Stimulated activated CD4-positive, alpha-beta T cell treated with anti-CD3 and anti-CD28 coated beads, Interleukin-12 subunit alpha, Interleukin-12 subunit beta, amount 100 ng/mL, for 24 hours (primary cell): ENCODE results near the gene CACNA2D2.

ENCODE experiments used
- DNase-seq, 2 experiments: peaks; one replicate each; pipeline ENCODE4 v3.0.0-alpha.2; 2020; ENCODE audit warnings: low read depth in 2 of 2

Gene CACNA2D2

DNA sequence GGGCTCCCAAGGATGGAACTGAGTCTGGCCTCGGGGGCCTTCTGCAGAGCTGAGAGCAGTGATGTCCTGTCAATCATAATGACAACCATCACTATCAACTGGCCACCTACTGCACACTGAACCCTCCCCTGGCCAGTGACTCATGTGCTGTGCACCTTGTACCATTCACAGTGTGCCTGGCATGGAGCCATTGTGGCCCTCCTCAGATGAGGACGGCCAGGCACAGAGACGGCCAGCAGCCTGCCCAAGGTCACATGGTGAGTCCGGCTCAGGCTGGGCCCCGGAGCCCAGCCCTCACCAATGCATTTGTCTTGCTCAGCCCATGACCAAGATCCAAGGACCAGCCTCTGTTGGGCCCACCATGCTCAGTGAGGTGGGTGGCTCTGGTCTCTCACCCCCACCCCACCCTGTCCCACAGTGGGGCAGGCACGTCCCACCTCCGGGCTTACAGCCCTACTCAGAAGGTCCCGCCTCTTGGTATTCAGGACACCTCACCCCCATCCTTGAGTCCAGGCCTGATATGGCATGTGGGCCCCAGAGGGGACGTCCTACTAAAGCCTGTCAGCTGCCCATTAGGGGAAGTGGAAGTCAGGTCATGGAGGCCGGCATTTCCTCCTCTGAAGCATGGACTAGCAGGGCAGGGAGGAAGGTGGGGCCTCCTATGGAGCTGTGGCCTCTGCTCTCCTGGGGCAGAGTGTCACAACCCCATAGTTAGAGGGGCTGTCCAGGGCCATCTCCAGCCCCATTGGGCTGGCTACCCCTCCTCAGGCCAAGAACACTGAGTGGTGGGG lies 108.2 kb downstream of the CACNA2D2 start:
- DNase-seq: no peak

DNA sequence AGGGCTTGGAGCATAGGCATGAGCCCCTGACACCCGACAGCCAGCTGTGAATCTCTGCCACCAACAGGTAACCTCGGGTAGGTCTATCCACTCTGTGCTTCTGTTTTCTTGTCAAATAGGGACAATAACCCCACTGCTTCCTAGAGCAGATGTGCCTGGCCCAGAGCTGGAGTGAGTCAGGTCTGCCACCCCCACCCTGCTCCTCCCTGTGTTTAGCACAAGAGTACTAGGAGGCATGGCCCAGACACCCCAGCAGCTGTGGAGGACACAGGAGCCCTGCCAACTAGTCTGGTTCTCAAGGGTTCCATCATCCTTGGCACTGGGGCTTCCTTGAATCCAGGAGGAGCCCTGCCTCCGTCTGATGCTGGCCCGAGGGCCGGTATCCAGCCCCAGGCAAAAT lies 110.4 kb downstream of the CACNA2D2 start:
- no peak for DNase-seq

DNA sequence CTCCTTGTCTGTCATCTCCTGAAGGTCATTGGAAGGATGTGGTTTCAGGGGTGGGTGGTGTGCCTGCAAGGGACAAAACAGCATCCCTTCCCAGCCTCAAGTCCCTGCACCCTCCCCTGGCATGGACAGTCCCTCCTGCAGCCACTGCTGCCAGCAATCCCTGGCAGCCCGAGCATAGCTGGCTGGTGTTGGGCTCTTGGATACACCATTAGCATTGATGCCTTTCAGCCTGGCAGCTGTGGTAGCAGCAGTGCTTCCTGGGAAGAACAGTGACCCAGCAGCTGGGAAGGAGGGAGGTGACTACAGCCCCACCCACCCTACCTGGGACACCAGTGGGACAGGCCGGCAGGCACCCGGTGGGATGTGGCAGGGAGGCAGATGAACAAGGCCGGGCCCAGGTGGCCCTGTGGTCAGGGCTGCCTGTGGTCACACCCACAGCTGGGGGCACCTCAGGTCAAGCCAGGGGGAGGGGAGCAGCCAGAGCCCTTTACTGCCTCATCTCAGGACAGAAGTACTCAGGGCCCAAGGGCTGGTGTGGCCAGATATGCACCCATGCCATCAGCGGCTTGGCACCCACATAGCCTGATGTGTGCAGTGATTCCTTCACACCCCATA lies 111.2 kb downstream of the CACNA2D2 start:
- DNase-seq: no peak

DNA sequence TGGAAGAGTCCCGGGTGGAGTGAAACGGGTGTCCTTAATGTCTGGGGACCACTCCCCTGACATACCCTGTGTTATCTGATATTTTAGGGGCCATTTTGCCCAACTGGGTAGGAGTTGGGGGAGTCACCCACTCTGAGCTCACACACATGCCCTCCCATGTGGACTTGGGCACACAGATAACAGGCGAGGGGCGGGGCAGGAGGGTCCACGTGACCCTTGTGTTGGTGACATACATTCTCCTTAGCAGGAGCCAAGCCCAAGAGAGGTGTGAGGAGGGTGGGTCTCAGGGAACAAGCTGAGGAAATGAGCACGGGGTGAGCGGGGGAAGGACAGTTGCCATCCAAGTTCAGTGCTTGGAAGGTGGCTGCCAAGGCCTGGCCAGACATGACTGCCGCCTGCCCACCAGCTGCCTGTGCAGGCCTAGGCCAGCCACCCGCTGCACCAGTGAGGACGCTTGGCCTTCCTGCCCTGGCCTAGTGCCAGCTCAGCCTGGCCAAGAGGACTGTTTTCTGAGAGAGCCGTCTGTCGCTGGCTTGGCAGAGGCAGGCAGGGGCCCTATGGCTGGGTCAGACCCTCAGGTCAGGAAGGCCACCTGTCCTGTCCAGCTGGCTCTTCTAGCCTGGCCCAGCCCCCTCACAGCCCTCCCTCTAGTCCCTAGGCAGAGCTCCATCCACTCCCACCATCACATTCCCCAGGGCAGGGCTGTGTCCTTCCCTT lies 112.8 kb downstream of the CACNA2D2 start:
- DNase-seq: no peak

DNA sequence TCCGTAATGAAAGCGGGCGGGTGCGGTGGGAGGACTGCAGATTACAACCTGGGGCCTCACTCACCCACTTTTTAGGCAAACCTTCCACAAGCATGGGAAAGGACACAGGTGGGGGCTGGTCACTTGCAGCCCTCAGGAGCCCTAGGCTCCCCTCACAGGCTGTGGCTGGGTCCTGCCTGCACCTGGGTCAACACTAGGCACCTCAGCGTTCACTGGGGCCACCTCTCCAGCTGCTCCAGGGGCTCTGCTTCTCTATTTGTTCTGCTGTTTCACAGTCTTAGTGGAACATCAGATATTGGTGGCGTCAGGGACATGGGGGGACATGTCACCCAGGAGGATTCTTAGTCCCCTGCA lies 114.0 kb downstream of the CACNA2D2 start:
- no peak for DNase-seq

DNA sequence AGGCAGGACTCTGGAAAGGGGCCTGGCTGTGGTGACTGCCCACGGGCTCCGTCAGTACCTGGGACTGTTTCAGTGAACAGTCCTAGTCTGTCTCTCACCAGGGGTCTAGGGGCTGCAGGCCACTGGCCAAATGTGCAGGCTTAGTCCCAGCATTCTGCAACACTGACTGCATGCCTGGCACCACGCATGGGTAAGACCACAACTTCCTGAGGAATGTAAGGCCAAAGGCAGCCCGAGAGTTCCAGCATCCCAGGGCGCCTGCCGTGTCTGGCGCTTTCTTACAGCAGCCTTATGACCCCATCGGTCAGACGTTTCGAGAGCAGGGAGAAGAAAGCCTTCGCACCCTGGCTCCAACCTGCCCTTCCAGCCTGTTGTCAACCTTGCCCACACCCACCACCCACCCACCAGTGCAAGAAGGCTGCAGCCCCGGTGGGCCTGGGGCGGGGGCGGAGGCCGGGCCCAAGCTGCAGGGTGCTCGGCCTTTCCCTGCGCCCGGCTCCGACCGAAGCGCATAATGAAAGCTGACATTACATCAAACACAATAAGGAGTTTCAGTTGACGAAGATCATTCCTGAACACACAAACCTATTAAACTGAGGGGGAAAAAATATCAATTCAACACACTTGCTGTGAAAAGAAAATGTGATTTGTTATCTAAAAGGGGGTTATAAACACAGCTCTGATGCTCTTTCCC lies 114.6 kb downstream of the CACNA2D2 start:
- no peak for DNase-seq

DNA sequence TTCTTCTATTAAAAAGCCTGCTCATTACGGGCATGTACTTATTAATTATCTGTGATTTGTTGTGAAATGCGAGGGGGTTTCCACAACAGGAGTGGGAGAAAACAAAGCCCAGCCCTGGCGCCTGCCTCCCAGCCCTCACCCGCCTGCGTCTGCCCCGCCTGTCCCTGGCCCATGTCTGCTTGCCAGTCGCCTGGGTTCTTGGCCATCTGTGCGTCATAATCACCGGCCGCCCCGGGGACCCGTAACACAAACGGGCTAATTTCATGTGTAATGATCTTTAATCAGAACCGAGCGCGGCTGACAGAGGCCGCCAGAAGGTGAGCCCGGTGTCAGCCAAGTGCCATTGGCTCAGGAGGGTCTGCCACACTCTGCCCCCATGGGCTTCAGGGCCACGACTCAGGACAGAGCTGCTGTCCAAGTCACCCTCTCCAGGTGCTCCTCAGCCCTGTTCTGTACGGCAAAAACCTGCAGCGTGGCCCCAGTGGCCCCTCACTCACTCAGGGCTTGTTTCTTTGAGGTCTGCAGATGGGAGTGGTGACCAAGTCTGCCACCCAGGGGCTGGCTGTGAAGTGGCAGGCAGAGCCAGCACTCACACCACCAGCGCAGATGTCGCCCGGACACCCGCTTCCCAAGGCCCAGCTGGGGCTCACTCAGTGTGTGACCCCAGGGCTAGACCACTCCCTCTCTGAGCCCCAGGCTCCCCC lies 115.3 kb downstream of the CACNA2D2 start:
- DNase-seq: no peak

DNA sequence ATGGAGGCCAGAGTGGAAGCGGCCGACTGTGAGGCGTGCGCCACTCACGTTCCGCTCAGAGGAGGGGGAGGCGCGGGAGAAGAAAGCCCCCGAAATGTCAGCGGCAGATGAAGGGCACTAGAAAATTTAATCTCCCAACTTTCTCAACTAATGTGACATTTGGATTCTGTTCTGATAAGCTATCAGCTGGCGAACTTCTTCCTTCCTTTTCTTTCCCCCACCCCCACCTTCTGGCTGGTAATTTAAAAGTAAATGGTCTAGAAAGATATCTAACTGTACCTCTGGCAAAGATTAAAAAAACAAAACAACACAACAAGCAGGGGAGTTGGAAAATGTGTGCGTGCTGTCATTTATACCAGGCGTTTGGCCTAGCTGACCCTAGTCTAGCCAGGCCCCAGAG lies 117.7 kb downstream of the CACNA2D2 start:
- DNase-seq: no peak

DNA sequence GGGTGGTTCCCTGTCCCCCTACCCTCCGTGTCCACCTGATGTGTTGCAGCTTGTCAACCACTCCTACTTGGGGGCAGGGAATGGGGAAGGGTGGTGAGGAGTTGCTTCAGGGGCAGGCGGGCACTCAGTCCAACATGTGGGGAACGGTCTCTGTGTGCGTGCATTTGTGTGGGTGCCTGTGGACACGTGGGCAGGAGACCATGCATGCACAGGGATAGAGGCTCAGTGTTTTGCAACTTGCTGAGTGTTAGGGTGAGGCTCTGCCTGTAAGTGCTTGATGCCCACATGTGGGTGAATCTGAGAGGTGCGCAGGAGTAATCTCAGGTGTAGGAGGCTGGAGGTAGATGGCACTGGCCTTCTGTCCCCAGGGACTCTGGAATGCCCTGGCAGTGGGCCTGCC lies 119.7 kb downstream of the CACNA2D2 start:
- DNase-seq: no peak

DNA sequence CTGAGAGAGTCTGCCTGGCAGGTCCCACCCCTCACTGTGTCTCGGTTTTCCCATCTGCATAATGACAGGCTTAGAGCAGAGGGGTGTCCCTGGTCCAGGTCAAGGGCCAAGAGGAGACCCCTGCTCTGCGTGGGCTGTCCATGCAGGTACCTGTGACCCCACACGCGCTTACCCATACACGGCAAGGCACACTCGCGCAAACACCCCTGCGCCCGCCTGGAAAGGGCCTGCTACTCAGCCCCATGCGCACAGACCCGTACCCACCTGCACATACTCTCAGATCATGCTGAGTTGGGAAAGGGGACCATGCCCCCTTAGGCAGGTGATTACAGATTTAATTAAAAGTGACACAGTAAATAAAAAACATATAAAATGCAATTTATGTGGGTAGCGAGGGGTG lies 120.7 kb downstream of the CACNA2D2 start:
- DNase-seq: no peak

DNA sequence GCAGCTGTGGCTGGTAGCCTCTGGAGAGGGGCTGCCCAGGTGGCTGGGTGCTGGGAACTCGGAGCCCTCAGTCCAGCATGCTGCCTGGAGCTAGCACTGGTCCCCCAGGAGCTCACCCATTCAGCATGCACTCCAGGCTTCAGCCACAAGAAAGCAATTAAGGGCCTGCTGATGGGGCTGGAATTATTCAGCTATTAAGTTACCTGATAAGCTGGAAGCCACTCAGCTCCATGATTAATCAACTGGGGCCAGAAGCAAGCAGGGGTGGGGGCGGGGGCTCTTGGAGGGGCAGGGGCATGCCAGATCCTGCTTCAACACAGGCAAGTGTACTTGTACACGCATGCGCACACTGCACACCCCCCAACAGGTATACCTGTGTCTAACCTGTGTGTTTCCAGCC lies 122.1 kb downstream of the CACNA2D2 start:
- no peak for DNase-seq

DNA sequence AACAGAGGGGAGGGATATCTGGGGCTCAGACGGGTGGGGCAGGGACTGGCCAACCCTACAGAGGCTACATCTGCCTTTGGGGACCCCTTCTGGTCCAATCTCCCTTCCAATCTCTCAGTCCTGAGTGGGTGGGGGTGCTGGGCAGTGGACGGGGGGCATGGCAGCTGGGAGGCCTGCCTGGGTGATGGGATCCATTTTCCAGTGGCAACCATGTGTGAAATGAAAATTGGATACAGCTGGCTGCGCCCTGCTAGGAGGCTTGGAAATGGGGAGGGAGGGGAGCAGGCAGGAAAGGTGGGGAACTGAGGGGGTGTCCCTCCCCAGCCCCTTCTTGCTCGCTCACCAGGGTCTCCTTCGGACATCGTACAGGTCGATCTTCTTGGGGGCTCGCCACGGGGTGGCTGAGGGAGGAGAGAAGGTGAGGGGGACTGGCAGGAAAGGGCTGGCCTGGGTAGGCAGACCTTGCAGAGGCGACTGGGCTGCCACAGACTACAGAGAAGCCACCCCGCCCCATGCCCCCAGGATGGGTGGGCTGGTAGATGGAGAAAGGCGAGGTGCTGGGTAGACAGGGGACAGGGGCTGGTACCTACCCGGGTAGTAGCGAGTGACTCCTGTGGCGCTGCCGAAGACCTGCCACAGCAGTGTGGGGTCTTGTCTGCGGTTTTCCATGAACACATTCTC lies 122.9 kb downstream of the CACNA2D2 start:
- no peak for DNase-seq

DNA sequence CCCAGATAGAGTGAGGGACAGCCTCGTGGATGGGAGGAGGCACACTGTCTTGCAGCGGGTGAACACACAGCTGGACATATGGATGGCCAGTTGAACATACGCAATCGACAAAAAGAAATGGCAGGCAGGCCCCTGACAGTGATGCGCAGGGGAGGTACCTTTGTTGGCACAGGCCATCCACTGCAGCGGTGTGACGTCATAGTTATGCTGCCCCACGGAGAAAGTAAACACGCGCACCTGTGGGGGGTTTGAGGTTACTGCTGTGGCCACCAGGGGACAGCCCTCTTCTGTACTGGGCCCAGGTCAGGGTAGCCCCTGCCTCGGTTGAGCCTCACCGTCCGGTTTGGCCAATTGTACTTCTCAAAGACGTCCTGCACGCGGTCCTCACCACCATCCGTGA lies 124.7 kb downstream of the CACNA2D2 start:
- DNase-seq: no peak

DNA sequence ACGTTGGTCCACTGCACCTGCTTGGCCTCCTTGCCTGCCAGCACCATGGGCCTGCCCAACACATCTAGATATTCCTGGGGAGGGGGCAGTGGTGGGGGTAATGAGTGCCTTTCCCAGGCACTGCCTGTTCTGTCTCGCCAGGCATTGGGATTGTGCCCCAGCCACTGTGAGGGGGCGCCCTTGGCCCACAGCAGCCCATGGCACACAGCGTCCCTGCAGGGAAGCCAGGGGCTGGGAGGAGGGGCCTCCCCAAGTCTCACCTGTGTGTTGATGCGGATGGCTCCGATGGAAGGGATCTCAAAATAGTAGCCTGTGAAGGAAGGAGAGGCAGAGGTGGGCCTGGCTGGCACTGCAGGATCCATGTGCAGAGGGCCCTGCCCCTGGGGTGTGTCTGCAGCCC lies 125.4 kb downstream of the CACNA2D2 start:
- no peak for DNase-seq

DNA sequence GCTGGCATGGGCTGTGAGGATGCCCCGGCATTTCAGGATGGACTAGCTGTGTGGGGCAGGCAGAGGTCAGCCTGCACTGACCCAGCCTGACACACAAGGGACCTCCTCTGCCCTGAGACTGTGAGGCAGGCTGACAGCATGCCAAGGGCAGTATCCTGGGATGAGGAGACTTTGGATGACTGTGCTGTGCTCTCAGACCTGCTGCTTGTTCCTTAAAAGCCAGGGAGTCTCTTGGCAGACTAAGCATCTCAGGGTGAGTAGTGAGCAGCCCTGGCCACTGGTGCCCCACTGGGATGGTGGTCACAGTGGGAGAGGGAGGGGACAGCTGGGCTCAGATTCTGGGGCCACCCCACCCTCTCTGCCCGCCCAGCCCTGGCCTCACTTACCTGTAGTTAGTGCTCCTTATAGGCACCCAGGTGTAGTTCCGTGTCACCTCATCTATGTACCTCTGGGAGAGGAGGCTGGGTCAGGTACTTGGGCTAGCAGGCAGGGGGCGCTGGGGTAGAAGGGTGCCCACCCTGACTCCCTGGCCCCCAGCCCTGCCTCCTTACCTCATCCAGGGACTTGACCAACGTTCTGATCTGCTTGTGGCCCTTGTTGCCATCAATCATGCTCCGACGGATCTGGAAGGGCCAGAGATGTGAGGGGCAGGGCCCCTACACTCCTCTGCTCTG lies 128.0 kb downstream of the CACNA2D2 start:
- no peak for DNase-seq

DNA sequence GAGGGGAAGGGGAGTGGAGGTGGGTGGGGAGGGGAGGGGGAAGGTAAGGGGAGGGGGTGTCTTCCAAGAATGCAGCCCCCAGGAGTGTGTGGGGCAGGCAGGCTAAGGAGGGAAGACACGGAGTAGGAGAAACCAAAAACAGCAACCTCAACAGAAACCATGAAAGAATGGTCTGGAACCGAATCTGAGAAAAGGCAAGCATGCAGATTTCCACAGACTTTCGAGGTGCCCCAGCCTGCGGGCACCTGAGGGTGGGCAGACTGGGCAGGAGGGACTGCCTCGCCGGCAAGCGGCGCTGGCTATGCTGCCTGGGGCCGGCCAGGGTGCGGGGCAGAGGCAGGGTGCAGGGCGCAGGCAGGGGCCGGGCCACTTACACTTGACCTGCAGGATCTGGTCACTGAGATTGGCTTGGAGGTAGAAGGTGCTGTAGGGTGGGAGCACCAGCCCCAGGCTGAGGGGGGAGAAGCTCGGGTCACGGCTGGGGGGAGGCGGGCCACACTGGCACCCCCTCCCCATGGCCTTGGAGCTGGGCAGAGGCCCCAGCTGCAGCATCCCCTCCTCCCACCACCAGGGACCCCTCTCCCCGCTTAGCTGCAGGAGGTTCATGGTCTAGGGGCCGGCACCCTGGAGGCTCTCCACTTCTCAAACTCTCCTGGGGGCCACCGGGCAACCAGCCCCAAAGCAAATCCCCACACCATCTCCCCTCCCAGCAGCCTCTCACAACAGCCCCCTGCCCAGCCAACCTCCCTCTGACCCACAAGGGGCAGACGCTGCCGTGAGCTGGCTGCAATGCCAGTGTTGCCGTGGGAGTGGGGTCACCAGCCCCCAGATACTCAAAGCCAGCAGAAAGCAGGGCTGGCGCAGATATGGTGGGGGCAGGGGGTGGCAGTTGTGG lies 128.8 kb downstream of the CACNA2D2 start:
- DNase-seq: no peak

DNA sequence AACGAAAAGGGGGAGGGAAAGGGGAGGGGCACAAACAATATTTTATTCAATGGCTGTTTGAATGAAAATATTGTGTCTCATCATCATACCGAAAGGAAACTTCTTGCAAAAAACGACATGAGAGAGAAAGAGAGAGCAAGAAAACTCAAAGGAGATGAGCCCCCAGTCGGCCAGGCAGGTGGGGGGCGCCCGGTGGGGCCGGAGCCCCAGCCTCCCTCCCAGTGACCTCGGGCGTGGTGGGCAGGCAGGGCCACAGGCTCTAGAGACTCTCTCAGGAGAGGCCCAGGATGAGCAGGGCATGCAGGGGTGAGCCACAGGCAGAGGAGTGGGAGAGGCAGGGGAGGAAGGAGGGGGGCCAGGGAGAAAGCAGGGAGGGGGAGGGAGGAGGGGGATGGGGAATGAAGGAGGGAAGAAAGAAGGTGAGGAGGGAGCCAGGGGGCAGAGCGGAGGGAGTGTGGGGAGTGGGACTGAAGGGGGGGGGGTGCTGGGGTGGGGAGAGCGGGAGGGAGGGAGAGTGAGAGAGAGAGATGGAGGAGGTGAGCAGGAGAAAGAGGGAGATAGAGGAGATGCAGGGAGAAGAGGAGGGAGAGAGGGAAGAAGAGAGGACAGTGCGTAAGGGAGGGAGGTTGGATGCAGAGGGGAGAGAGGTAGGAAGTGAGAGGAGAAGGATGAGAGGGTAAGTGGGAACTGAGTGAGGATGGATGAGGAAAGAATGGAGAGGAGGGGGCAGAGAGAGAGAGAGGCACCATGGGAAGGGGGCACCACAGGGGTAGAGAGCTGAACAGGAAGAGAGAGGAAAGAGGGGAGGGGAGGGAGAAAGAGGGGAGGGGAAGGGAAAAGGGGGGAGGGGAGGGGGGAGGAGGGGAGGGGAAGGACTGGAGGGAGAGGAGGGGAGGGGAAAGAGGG lies 130.0 kb downstream of the CACNA2D2 start:
- no peak for DNase-seq

DNA sequence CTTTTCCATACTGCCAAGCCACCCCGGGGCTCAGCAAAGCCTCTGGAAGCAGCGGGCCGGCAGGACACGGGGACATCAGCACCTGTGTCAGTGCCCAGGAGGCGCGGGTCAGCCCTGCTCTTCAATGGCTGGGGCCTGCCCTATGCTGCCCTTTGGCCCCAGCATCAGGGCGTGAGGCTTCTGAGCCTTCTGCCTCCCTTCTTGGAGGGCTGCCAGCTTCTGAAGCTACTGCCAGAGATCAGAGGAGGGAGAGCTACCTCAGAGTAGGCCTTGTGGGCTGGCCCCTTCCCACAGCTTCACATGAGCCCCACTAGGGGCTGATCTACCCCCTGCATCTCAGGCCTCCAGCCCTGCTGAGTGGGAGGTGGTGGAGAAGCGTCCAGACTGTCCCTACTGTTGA lies 131.1 kb downstream of the CACNA2D2 start:
- DNase-seq: no peak
